Measurements from ENCODE around the gene ZNF423. TPM values are rescaled to one million over a fixed set of nuclear protein-coding genes. Genes with fewer than 3 reads are reported as not detected.

The ZNF423 gene
- total and polyA plus RNA-seq, 2 experiments from 2014 or later, result 14.9 to 41.8 TPM

GRCh38 chr16:49462362-49462988 lies 393.4 kb downstream of the ZNF423 start:
- Mint-ChIP-seq H3K36me3 (ENCODE audit: low read depth) (no peaks in the 10 kb centered on the region), H3K27me3 (ENCODE audit: insufficient read depth, low read depth, poor library complexity) (peaks cover 19% of the 10 kb centered on the region), H3K9me3 (no peaks in the 10 kb centered on the region), H3K27ac (no peak overlapping the region), H3K4me3 (no peak overlapping the region; the same call in 2 of the 3 replicates), H3K4me1 (peaks cover 27% of the 10 kb centered on the region)
- Histone ChIP-seq H3K79me2 (replicated peaks; ENCODE audit: insufficient read depth) (no peaks in the 10 kb centered on the region), H3K27me3 (ENCODE audit: insufficient read depth) (peaks cover 7% of the 10 kb centered on the region), H3K4me1 (ENCODE audit: insufficient read depth) (0 out of 2 replicates have a peak, but pooled peaks cover 6% of the 10 kb centered on the region), H3K4me3 (no peak overlapping the region), H3F3A (replicated peaks; ENCODE audit: low read depth) (no peaks in the 10 kb centered on the region), H2AFZ (0 out of 2 replicates have a peak overlapping the region, but pooled peaks have one; percentile 3), H4K20me1 (replicated peaks; ENCODE audit: insufficient read depth) (no peaks in the 10 kb centered on the region), H3K27ac (ENCODE audit: low read depth) (no peak overlapping the region), H3K4me2 (no peak overlapping the region), H3K9me2 (ENCODE audit: insufficient read depth) (no peaks in the 10 kb centered on the region), H3K36me3 (ENCODE audit: insufficient read depth) (no peaks in the 10 kb centered on the region)
- DNase-seq (ENCODE audit: low spot score), result no peak
- ATAC-seq, result no peak
- TF ChIP-seq JUNB (IDR thresholded peaks at IDR 0.05; ENCODE audit: unreplicated experiment) (no peak), POLR2AphosphoS5 (IDR thresholded peaks at IDR 0.05; ENCODE audit: low read depth) (no peak), ETS1 (IDR thresholded peaks at IDR 0.05) (no peak), ZNF331 (CRISPR knock-in tag; IDR thresholded peaks at IDR 0.05; ENCODE audit: low read depth) (no peak), ZNF462 (CRISPR knock-in tag; IDR thresholded peaks at IDR 0.05) (no peak), CREB1 (CRISPR knock-in tag; IDR thresholded peaks at IDR 0.05; ENCODE audit: low read depth) (no peak), NANOG (IDR thresholded peaks at IDR 0.05; ENCODE audit: borderline replicate concordance) (no peak), REST (IDR thresholded peaks at IDR 0.05; ENCODE audit: unreplicated experiment) (no peak), ZNF114 (CRISPR knock-in tag; IDR thresholded peaks at IDR 0.05) (no peak), CTCF (conservative IDR thresholded peaks at IDR 0.05; ENCODE audit: low read depth in 2 of 2) (no peak), EZH2phosphoT487 (IDR thresholded peaks at IDR 0.05; ENCODE audit: unreplicated experiment) (no peak), STAT1 (IDR thresholded peaks at IDR 0.05; ENCODE audit: unreplicated experiment) (no peak), EZH2 (IDR thresholded peaks at IDR 0.05; ENCODE audit: low read depth, unreplicated experiment) (no peak)
